ENCODE measurements around the gene SLC28A1.
"Not testable (repeated sequence)": the region's sequence is repeated elsewhere in the genome, so short reads cannot be mapped to it uniquely, and the experiment has no call there.

Gene SLC28A1

GRCh38 chr15:84872009-84872910, 12.2 kb upstream of the SLC28A1 start:
- Mint-ChIP-seq H3K27me3 (no peaks in the 10 kb centered on the region), H3K27ac (no peak overlapping the region), H3K4me3 (no peak overlapping the region), H3K36me3 (no peaks in the 10 kb centered on the region), H3K9me3 (ENCODE audit: low read depth) (no peaks in the 10 kb centered on the region), H3K4me1 (ENCODE audit: low read depth) (no peaks in the 10 kb centered on the region)

GRCh38 chr15:84873997-84874396, 10.5 kb upstream of the SLC28A1 start:
- Mint-ChIP-seq H3K9me3 (ENCODE audit: low read depth) (no peaks in the 10 kb centered on the region), H3K27ac (no peak overlapping the region), H3K36me3 (no peaks in the 10 kb centered on the region), H3K4me3 (no peak overlapping the region), H3K27me3 (no peaks in the 10 kb centered on the region), H3K4me1 (ENCODE audit: low read depth) (no peaks in the 10 kb centered on the region)

- Mint-ChIP-seq H3K4me1 (ENCODE audit: low read depth) (no peaks in the 10 kb centered on the region), H3K27me3 (no peaks in the 10 kb centered on the region), H3K4me3 (no peak overlapping the region), H3K36me3 (no peaks in the 10 kb centered on the region), H3K27ac (no peak overlapping the region), H3K9me3 (ENCODE audit: low read depth) (no peaks in the 10 kb centered on the region)
Observed at GRCh38 chr15:84874981-84875699, 9.3 kb upstream of the SLC28A1 start.

GRCh38 chr15:84876269-84876668, 8.2 kb upstream of the SLC28A1 start:
- Mint-ChIP-seq H3K27me3 (no peaks in the 10 kb centered on the region), H3K4me1 (ENCODE audit: low read depth) (no peaks in the 10 kb centered on the region), H3K9me3 (ENCODE audit: low read depth) (no peaks in the 10 kb centered on the region), H3K4me3 (no peak overlapping the region), H3K36me3 (no peaks in the 10 kb centered on the region), H3K27ac (no peak overlapping the region)

GRCh38 chr15:84877701-84878100, 6.8 kb upstream of the SLC28A1 start:
- not testable (repeated sequence) for H3K4me1 Mint-ChIP-seq (ENCODE audit: low read depth); H3K36me3 Mint-ChIP-seq; H3K4me3 Mint-ChIP-seq; H3K27ac Mint-ChIP-seq; H3K9me3 Mint-ChIP-seq (ENCODE audit: low read depth); H3K27me3 Mint-ChIP-seq

- H3K27me3 Mint-ChIP-seq: no peaks in the 10 kb centered on the region
- no peaks in the 10 kb centered on the region for H3K9me3 Mint-ChIP-seq (ENCODE audit: low read depth)
- no peaks in the 10 kb centered on the region for H3K36me3 Mint-ChIP-seq
- no peaks in the 10 kb centered on the region for H3K4me1 Mint-ChIP-seq (ENCODE audit: low read depth)
- H3K4me3 Mint-ChIP-seq: no peak overlapping the region
- no peak overlapping the region for H3K27ac Mint-ChIP-seq
Observed at GRCh38 chr15:84878504-84878903, 6.0 kb upstream of the SLC28A1 start.

- H3K27me3 Mint-ChIP-seq: no peaks in the 10 kb centered on the region
- H3K4me3 Mint-ChIP-seq: no peak overlapping the region
- no peaks in the 10 kb centered on the region for H3K36me3 Mint-ChIP-seq
- no peak overlapping the region for H3K27ac Mint-ChIP-seq
- H3K9me3 Mint-ChIP-seq (ENCODE audit: low read depth): no peaks in the 10 kb centered on the region
- no peaks in the 10 kb centered on the region for H3K4me1 Mint-ChIP-seq (ENCODE audit: low read depth)
Observed at GRCh38 chr15:84879088-84879780, 5.2 kb upstream of the SLC28A1 start.

- Mint-ChIP-seq H3K27me3 (peaks cover 1% of the 10 kb centered on the region), H3K27ac (no peak overlapping the region), H3K4me3 (no peak overlapping the region), H3K9me3 (ENCODE audit: low read depth) (no peaks in the 10 kb centered on the region), H3K36me3 (no peaks in the 10 kb centered on the region), H3K4me1 (ENCODE audit: low read depth) (no peaks in the 10 kb centered on the region)
Observed at GRCh38 chr15:84880007-84880406, 4.5 kb upstream of the SLC28A1 start.

- H3K27ac Mint-ChIP-seq: no peak overlapping the region
- H3K4me1 Mint-ChIP-seq (ENCODE audit: low read depth): no peaks in the 10 kb centered on the region
- peaks cover 1% of the 10 kb centered on the region for H3K27me3 Mint-ChIP-seq
- no peaks in the 10 kb centered on the region for H3K36me3 Mint-ChIP-seq
- H3K9me3 Mint-ChIP-seq (ENCODE audit: low read depth): no peaks in the 10 kb centered on the region
- no peak overlapping the region for H3K4me3 Mint-ChIP-seq
Observed at GRCh38 chr15:84880822-84881519, 3.5 kb upstream of the SLC28A1 start.

- Mint-ChIP-seq H3K9me3 (ENCODE audit: low read depth) (no peaks in the 10 kb centered on the region), H3K4me1 (ENCODE audit: low read depth) (no peaks in the 10 kb centered on the region), H3K36me3 (no peaks in the 10 kb centered on the region), H3K27ac (no peak overlapping the region), H3K4me3 (no peak overlapping the region), H3K27me3 (peaks cover 1% of the 10 kb centered on the region)
Observed at GRCh38 chr15:84881520-84881830, 3.0 kb upstream of the SLC28A1 start.

GRCh38 chr15:84883466-84883865, 996 bp upstream of the SLC28A1 start:
- H3K36me3 Mint-ChIP-seq: no peaks in the 10 kb centered on the region
- H3K27me3 Mint-ChIP-seq: peaks cover 1% of the 10 kb centered on the region
- no peaks in the 10 kb centered on the region for H3K9me3 Mint-ChIP-seq (ENCODE audit: low read depth)
- H3K27ac Mint-ChIP-seq: no peak overlapping the region
- no peaks in the 10 kb centered on the region for H3K4me1 Mint-ChIP-seq (ENCODE audit: low read depth)
- no peak overlapping the region for H3K4me3 Mint-ChIP-seq

GRCh38 chr15:84885801-84886200, 1.3 kb downstream of the SLC28A1 start:
- no peaks in the 10 kb centered on the region for H3K4me1 Mint-ChIP-seq (ENCODE audit: low read depth)
- no peaks in the 10 kb centered on the region for H3K36me3 Mint-ChIP-seq
- H3K27me3 Mint-ChIP-seq: peaks cover 1% of the 10 kb centered on the region
- H3K27ac Mint-ChIP-seq: no peak overlapping the region
- no peak overlapping the region for H3K4me3 Mint-ChIP-seq
- H3K9me3 Mint-ChIP-seq (ENCODE audit: low read depth): no peaks in the 10 kb centered on the region

- Mint-ChIP-seq H3K9me3 (ENCODE audit: low read depth) (no peaks in the 10 kb centered on the region), H3K36me3 (no peaks in the 10 kb centered on the region), H3K27me3 (peaks cover 1% of the 10 kb centered on the region), H3K27ac (no peak overlapping the region), H3K4me1 (ENCODE audit: low read depth) (no peaks in the 10 kb centered on the region), H3K4me3 (no peak overlapping the region)
Observed at GRCh38 chr15:84886211-84886983, 1.9 kb downstream of the SLC28A1 start.

GRCh38 chr15:84886984-84887299, 2.5 kb downstream of the SLC28A1 start:
- no peaks in the 10 kb centered on the region for H3K9me3 Mint-ChIP-seq (ENCODE audit: low read depth)
- H3K36me3 Mint-ChIP-seq: no peaks in the 10 kb centered on the region
- no peak overlapping the region for H3K4me3 Mint-ChIP-seq
- H3K27ac Mint-ChIP-seq: no peak overlapping the region
- H3K4me1 Mint-ChIP-seq (ENCODE audit: low read depth): no peaks in the 10 kb centered on the region
- peaks cover 1% of the 10 kb centered on the region for H3K27me3 Mint-ChIP-seq

All from activated naive CD8-positive, alpha-beta T cell (primary cell).